ENCODE results near the gene SBNO1. TPM values are rescaled to one million over a fixed set of nuclear protein-coding genes. Genes with fewer than 3 reads are reported as not detected.

SBNO1 gene
- total RNA-seq, 1 donor from 2014 or later, result 50.4 TPM

DNA sequence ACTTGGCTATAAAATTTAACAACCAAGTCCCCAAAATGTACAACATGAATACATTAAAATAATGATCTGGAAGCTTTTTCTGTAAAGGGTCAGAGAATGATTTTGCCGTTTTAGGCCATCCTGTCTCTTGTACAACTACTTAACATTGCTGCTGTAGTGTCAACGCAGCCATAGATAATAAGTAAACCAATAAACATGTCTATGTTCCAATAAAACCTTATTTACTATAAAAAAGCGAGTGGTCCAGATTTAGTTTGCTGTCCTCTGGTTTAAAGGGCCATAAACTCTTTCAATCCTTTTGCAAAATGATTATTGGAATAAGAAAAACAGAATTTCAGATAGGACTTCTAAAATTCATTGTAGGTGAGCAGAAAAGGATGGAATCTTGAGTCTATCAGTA lies 29.2 kb downstream of the SBNO1 start:
- DNase-seq (ENCODE audit: low read depth), result no peak
- Histone ChIP-seq H3K79me2 (ENCODE audit: insufficient read depth, low read length) (peaks cover 22% of the 10 kb centered on the region), H3K4me2 (ENCODE audit: low read length) (no peak overlapping the region), H3K36me3 (ENCODE audit: insufficient read depth, low read length) (peaks cover 29% of the 10 kb centered on the region), H3K4me1 (ENCODE audit: insufficient read depth, low read length) (no peaks in the 10 kb centered on the region), H3K27me3 (ENCODE audit: insufficient read depth, low read length) (no peaks in the 10 kb centered on the region), H3K9ac (ENCODE audit: low read length) (no peak overlapping the region), H3K4me3 (ENCODE audit: insufficient read depth, low read depth, low read length) (no peak overlapping the region), H4K20me1 (ENCODE audit: insufficient read depth, low read length) (peaks cover 32% of the 10 kb centered on the region), H2AFZ (ENCODE audit: low read depth, low read length) (no peak overlapping the region), H3K27ac (ENCODE audit: low read depth, low read length) (no peak overlapping the region), H3K9me3 (ENCODE audit: insufficient read depth, low read depth, low read length) (no peaks in the 10 kb centered on the region)
- H3K27me3 Mint-ChIP-seq (ENCODE audit: low read depth, unreplicated experiment), result no peaks in the 10 kb centered on the region
- TF ChIP-seq EZH2 (IDR thresholded peaks at IDR 0.05; ENCODE audit: insufficient read depth, low read length) (no peak), CTCF (IDR thresholded peaks at IDR 0.05; ENCODE audit: insufficient read depth, low read depth, low read length) (no peak)
- H3K4me3 Mint-ChIP-seq (ENCODE audit: unreplicated experiment), result no peak overlapping the region
- no peaks in the 10 kb centered on the region for H3K9me3 Mint-ChIP-seq (ENCODE audit: unreplicated experiment)
- no peak for FAIRE-seq
- peaks cover 1% of the 10 kb centered on the region for H3K4me1 Mint-ChIP-seq (ENCODE audit: low read depth, unreplicated experiment)
- H3K36me3 Mint-ChIP-seq (ENCODE audit: low read depth, unreplicated experiment), result peaks cover 11% of the 10 kb centered on the region
- H3K27ac Mint-ChIP-seq (ENCODE audit: unreplicated experiment), result no peak overlapping the region

- no peak overlapping the region for H3K27ac Mint-ChIP-seq (ENCODE audit: unreplicated experiment)
- FAIRE-seq (no peak), DNase-seq (ENCODE audit: low read depth) (no peak)
- Histone ChIP-seq H2AFZ (ENCODE audit: low read depth, low read length) (no peak overlapping the region), H3K4me1 (ENCODE audit: insufficient read depth, low read length) (no peaks in the 10 kb centered on the region), H3K27ac (ENCODE audit: low read depth, low read length) (no peak overlapping the region), H3K9ac (ENCODE audit: low read length) (no peak overlapping the region), H4K20me1 (ENCODE audit: insufficient read depth, low read length) (peaks cover 1% of the 10 kb centered on the region), H3K27me3 (ENCODE audit: insufficient read depth, low read length) (no peaks in the 10 kb centered on the region), H3K79me2 (ENCODE audit: insufficient read depth, low read length) (peaks cover 1% of the 10 kb centered on the region), H3K36me3 (ENCODE audit: insufficient read depth, low read length) (peaks cover 60% of the 10 kb centered on the region), H3K9me3 (ENCODE audit: insufficient read depth, low read depth, low read length) (no peaks in the 10 kb centered on the region), H3K4me2 (ENCODE audit: low read length) (no peak overlapping the region), H3K4me3 (ENCODE audit: insufficient read depth, low read depth, low read length) (no peak overlapping the region)
- TF ChIP-seq CTCF (IDR thresholded peaks at IDR 0.05; ENCODE audit: insufficient read depth, low read depth, low read length), result no peak
- TF ChIP-seq EZH2 (IDR thresholded peaks at IDR 0.05; ENCODE audit: insufficient read depth, low read length), result no peak
- no peaks in the 10 kb centered on the region for H3K4me1 Mint-ChIP-seq (ENCODE audit: low read depth, unreplicated experiment)
- no peak overlapping the region for H3K4me3 Mint-ChIP-seq (ENCODE audit: unreplicated experiment)
- H3K27me3 Mint-ChIP-seq (ENCODE audit: low read depth, unreplicated experiment), result no peaks in the 10 kb centered on the region
- H3K36me3 Mint-ChIP-seq (ENCODE audit: low read depth, unreplicated experiment), result peaks cover 3% of the 10 kb centered on the region
- no peaks in the 10 kb centered on the region for H3K9me3 Mint-ChIP-seq (ENCODE audit: unreplicated experiment)
Measured at GRCh38 chr12:123329799-123330198, 34.8 kb downstream of the SBNO1 start.

DNA sequence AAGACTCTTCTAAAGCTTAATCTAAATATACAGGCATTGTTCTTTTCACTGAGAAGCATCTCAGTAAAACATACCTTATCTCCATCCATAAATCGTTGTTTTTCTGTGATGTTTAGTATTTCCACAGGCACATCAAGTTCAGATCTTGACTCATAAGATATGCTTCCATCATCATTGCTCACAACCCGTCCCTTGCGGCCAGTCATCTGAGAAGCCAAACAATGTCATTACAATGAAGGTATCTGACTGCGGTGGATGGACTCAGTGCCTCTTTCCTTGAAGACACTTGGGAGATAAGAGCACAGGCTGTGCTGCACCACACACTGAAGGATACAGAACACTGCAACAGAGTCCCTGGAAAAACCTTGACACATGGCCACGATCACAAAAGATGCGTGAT lies 44.8 kb downstream of the SBNO1 start:
- no peak overlapping the region for H3K4me2 ChIP-seq (ENCODE audit: low read length)
- H2AFZ ChIP-seq (ENCODE audit: low read depth, low read length), result no peak overlapping the region
- no peaks in the 10 kb centered on the region for H3K27me3 ChIP-seq (ENCODE audit: insufficient read depth, low read length)
- H3K4me1 ChIP-seq (ENCODE audit: insufficient read depth, low read length), result no peaks in the 10 kb centered on the region
- peaks cover 66% of the 10 kb centered on the region for H3K36me3 ChIP-seq (ENCODE audit: insufficient read depth, low read length)
- TF ChIP-seq EZH2 (IDR thresholded peaks at IDR 0.05; ENCODE audit: insufficient read depth, low read length), result no peak
- no peak for TF ChIP-seq CTCF (IDR thresholded peaks at IDR 0.05; ENCODE audit: insufficient read depth, low read depth, low read length)
- no peaks in the 10 kb centered on the region for H3K9me3 ChIP-seq (ENCODE audit: insufficient read depth, low read depth, low read length)
- no peaks in the 10 kb centered on the region for H3K79me2 ChIP-seq (ENCODE audit: insufficient read depth, low read length)
- peaks cover 9% of the 10 kb centered on the region for H3K36me3 Mint-ChIP-seq (ENCODE audit: low read depth, unreplicated experiment)
- no peak for FAIRE-seq
- no peak overlapping the region for H3K9ac ChIP-seq (ENCODE audit: low read length)
- DNase-seq (ENCODE audit: low read depth), result no peak
- H3K27ac Mint-ChIP-seq (ENCODE audit: unreplicated experiment), result no peak overlapping the region
- no peak overlapping the region for H3K27ac ChIP-seq (ENCODE audit: low read depth, low read length)
- peaks cover 6% of the 10 kb centered on the region for H4K20me1 ChIP-seq (ENCODE audit: insufficient read depth, low read length)
- H3K27me3 Mint-ChIP-seq (ENCODE audit: low read depth, unreplicated experiment), result no peaks in the 10 kb centered on the region
- H3K4me3 ChIP-seq (ENCODE audit: insufficient read depth, low read depth, low read length), result no peak overlapping the region
- H3K4me3 Mint-ChIP-seq (ENCODE audit: unreplicated experiment), result no peak overlapping the region
- no peaks in the 10 kb centered on the region for H3K9me3 Mint-ChIP-seq (ENCODE audit: unreplicated experiment)
- H3K4me1 Mint-ChIP-seq (ENCODE audit: low read depth, unreplicated experiment), result no peaks in the 10 kb centered on the region

Measured in astrocyte (in vitro differentiated cells and primary cell).